SK-N-SH (cell line): ENCODE results near the gene PLCB1. TPM values are rescaled to one million over a fixed set of nuclear protein-coding genes. Genes with fewer than 3 reads are reported as not detected.

Experiments
- CTCF ChIA-PET: fragments of 300-600, 350-600 bp; formaldehyde crosslinking; extraction: SDS; loops from one replicate; lab custom pipeline; 2021; lab: Yijun Ruan, JAX
- POLR2A ChIA-PET: fragments of 350-600 bp; sonication (Branson Sonifier 250); formaldehyde crosslinking; extraction: SDS; loops from one replicate; lab custom pipeline; 2020; ENCODE audit warnings: antibody characterized with exemption, inconsistent platforms; lab: Yijun Ruan, JAX
- DNase-seq: peaks from one replicate; pipeline ENCODE4 v3.0.0; 2012
- H2AFZ ChIP-seq: fragments of 200-600 bp; sonication (generic); 2 replicates; pipeline ENCODE4 v1.8.1; 2016; ENCODE audit warnings: antibody characterized with exemption, mild to moderate bottlenecking, low read depth
- H3F3A ChIP-seq: fragments of 200-600 bp; sonication (generic); replicated peaks from 2 replicates; pipeline ENCODE3; 2016; ENCODE audit warnings: antibody characterized with exemption, mild to moderate bottlenecking; ENCODE audit not compliant: insufficient read depth
- H3K27ac ChIP-seq, 2 experiments: fragments of 200-500 bp in 1 of 2; fragments of 200-600 bp in 1 of 2; sonication (Bioruptor generic) in 1 of 2; sonication (generic), shearing (Covaris generic) in 1 of 2; 2 replicates each; pipeline versions ENCODE4 v1.5.1 to v1.6.1; 2014 to 2016; ENCODE audit warnings: low read depth in 2 of 2, inconsistent platforms in 1 of 2, low read length in 1 of 2, mild to moderate bottlenecking in 1 of 2, mixed read lengths in 1 of 2
- H3K27me3 ChIP-seq: fragments of 200-600 bp; sonication (generic), shearing (Covaris generic); 2 replicates; pipeline ENCODE4 v1.6.1; 2016; ENCODE audit warnings: mixed run types; ENCODE audit not compliant: insufficient read depth
- H3K36me3 ChIP-seq, 2 experiments: fragments of 200-500 bp in 1 of 2; fragments of 200-600 bp in 1 of 2; sonication (Bioruptor generic) in 1 of 2; sonication (generic) in 1 of 2; replicated peaks in 1 of 2; 2 replicates each; pipeline versions ENCODE3 to v1.5.1; 2014 to 2016; ENCODE audit warnings: low read length in 1 of 2, mild to moderate bottlenecking in 1 of 2; ENCODE audit not compliant: insufficient read depth in 2 of 2, control insufficient read depth in 1 of 2
- H3K4me1 ChIP-seq, 2 experiments: fragments of 200-500 bp in 1 of 2; fragments of 200-600 bp in 1 of 2; sonication (Bioruptor generic) in 1 of 2; sonication (generic), shearing (Covaris generic) in 1 of 2; 2 replicates each; pipeline versions ENCODE4 v1.5.1 to v1.6.1; 2014 to 2016; ENCODE audit warnings: low read depth in 1 of 2, low read length in 1 of 2, mixed run types in 1 of 2; ENCODE audit not compliant: insufficient read depth in 2 of 2, control insufficient read depth in 1 of 2
- H3K4me2 ChIP-seq: fragments of 200-600 bp; sonication (generic), shearing (Covaris generic); 2 replicates; pipeline ENCODE4 v1.6.1; 2017; ENCODE audit warnings: mixed run types
- H3K4me3 ChIP-seq, 2 experiments: fragments of 200-500 bp in 1 of 2; fragments of 200-600 bp in 1 of 2; sonication (Bioruptor generic) in 1 of 2; sonication (generic), shearing (Covaris generic) in 1 of 2; 2 replicates each; pipeline versions ENCODE4 v1.5.1 to v1.8.1; 2014 to 2016; ENCODE audit warnings: low read depth in 2 of 2, inconsistent platforms in 1 of 2, low read length in 1 of 2, mild to moderate bottlenecking in 1 of 2, mixed read lengths in 1 of 2, moderate library complexity in 1 of 2
- H3K79me2 ChIP-seq: fragments of 200-600 bp; sonication (generic); 2 replicates; pipeline ENCODE4 v1.8.1; 2017; ENCODE audit warnings: mild to moderate bottlenecking; ENCODE audit not compliant: insufficient read depth
- H3K9ac ChIP-seq: fragments of 200-600 bp; sonication (generic); 2 replicates; pipeline ENCODE4 v1.6.1; 2017; ENCODE audit warnings: mixed run types
- H3K9me2 ChIP-seq: fragments of 200-600 bp; sonication (generic); 2 replicates; pipeline ENCODE4 v1.6.1; 2017; ENCODE audit warnings: mixed run types
- H3K9me3 ChIP-seq: fragments of 200-600 bp; sonication (generic); 2 replicates; pipeline ENCODE4 v1.6.1; 2017; ENCODE audit warnings: mixed run types, mild to moderate bottlenecking, moderate library complexity
- H4K20me1 ChIP-seq: fragments of 200-600 bp; sonication (generic); 2 replicates; pipeline ENCODE4 v1.6.1; 2017; ENCODE audit warnings: mild to moderate bottlenecking, mixed run types; ENCODE audit not compliant: insufficient read depth
- CTCF ChIP-seq: fragments of 200-600 bp; sonication (generic); IDR thresholded peaks from 2 replicates; pipeline ENCODE4 v1.6.1; 2017; ENCODE audit warnings: antibody characterized with exemption, mild to moderate bottlenecking, moderate library complexity
- EZH2phosphoT487 ChIP-seq: fragments of 200-600 bp; sonication (generic); IDR thresholded peaks from 2 replicates; pipeline ENCODE4 v1.6.1; 2017; ENCODE audit warnings: low read depth, mixed run types, mild to moderate bottlenecking, antibody characterized with exemption, moderate library complexity, borderline replicate concordance
- FOSL2 ChIP-seq: IDR thresholded peaks from 2 replicates; pipeline ENCODE4 v1.4.0; 2012; ENCODE audit warnings: low read depth, mild to moderate bottlenecking, moderate library complexity, borderline replicate concordance
- FOXJ3 ChIP-seq: sonication (generic); formaldehyde crosslinking; IDR thresholded peaks from 2 replicates; pipeline ENCODE4 v1.5.1; 2020; ENCODE audit warnings: mild to moderate bottlenecking, missing genetic modification reagents
- GABPA ChIP-seq: IDR thresholded peaks from 2 replicates; pipeline ENCODE4 v1.4.0; 2012; ENCODE audit warnings: low read depth, mild to moderate bottlenecking
- IRF3 ChIP-seq: fragments of 150-350 bp; IDR thresholded peaks from 2 replicates; pipeline ENCODE4 v1.6.1; 2016; ENCODE audit warnings: mild to moderate bottlenecking, low read depth, low read length
- MEF2A ChIP-seq: IDR thresholded peaks from 2 replicates; pipeline ENCODE4 v1.4.0; 2012; ENCODE audit warnings: low read depth, borderline replicate concordance
- MXI1 ChIP-seq: IDR thresholded peaks from 2 replicates; pipeline ENCODE4 v1.6.1; 2012; ENCODE audit warnings: mild to moderate bottlenecking, low read depth, low read length, improper control_type of control experiment
- POLR2AphosphoS5 ChIP-seq: IDR thresholded peaks from 2 replicates; pipeline ENCODE4 v1.6.1; 2012; ENCODE audit warnings: low read depth, low read length
- RCOR1 ChIP-seq: fragments of 150-350 bp; IDR thresholded peaks from 2 replicates; pipeline ENCODE4 v1.6.1; 2017; ENCODE audit warnings: antibody characterized with exemption, low read length
- RXRA ChIP-seq: IDR thresholded peaks from 2 replicates; pipeline ENCODE4 v1.4.0; 2012; ENCODE audit warnings: low read depth, mild to moderate bottlenecking, borderline replicate concordance
- SMC3 ChIP-seq: IDR thresholded peaks from 2 replicates; pipeline ENCODE4 v1.6.1; 2012; ENCODE audit warnings: low read depth, low read length, improper control_type of control experiment
- TCF12 ChIP-seq: IDR thresholded peaks from 2 replicates; pipeline ENCODE4 v1.4.0; 2012
- TEAD4 ChIP-seq: IDR thresholded peaks from 2 replicates; pipeline ENCODE4 v1.4.0; 2012; ENCODE audit warnings: mild to moderate bottlenecking, borderline replicate concordance; ENCODE audit not compliant: insufficient read depth
- USF2 ChIP-seq: fragments of 150-350 bp; IDR thresholded peaks from 2 replicates; pipeline ENCODE4 v1.6.1; 2017; ENCODE audit warnings: antibody characterized with exemption, low read length, low read depth, borderline replicate concordance
- YY1 ChIP-seq: IDR thresholded peaks from 2 replicates; pipeline ENCODE4 v1.4.0; 2012; ENCODE audit warnings: low read depth, mild to moderate bottlenecking
- WGBS: methylation state at CpG from one replicate; pipeline ENCODE4 v1.1.6; 2017; ENCODE audit warnings: low lambda C conversion rate; 5-methylcytosine and 5-hydroxymethylcytosine counted together
- polyA plus RNA-seq, 3 experiments: library from polyadenylated mRNA; depleted of rRNA; stranded (reverse); fragments of >200 nt; gene quantifications; 2 replicates each; pipeline ENCODE4 v1.2.3, GENCODE V29; 2012
- TF ChIP-seq, protein P1 (sequence below): IDR thresholded peaks from 2 replicates; pipeline ENCODE4; 2012
- TF ChIP-seq, protein P2 (sequence below): IDR thresholded peaks from 2 replicates; pipeline ENCODE4 v1.4.0; 2012; ENCODE audit warnings: low read depth, borderline replicate concordance

Gene PLCB1
- polyA plus RNA-seq, 1 of the 3 experiments (the other 2 are of a cell fraction) = 10.5 TPM

- no peaks in the 10 kb centered on the region for H3K36me3 ChIP-seq
- H3F3A ChIP-seq = no peaks in the 10 kb centered on the region
- H3K9me3 ChIP-seq = no peaks in the 10 kb centered on the region
- H3K27me3 ChIP-seq = no peaks in the 10 kb centered on the region
- no peaks in the 10 kb centered on the region for H4K20me1 ChIP-seq
- H3K4me1 ChIP-seq = no peaks in the 10 kb centered on the region
- TF ChIP-seq IRF3 = no peak
- TF ChIP-seq GABPA = no peak
- no peak for TF ChIP-seq TEAD4
- no peak for TF ChIP-seq SMC3
- TF ChIP-seq CTCF = no peak
- TF ChIP-seq FOSL2 = no peak
- no peak for TF ChIP-seq FOXJ3 (CRISPR knock-in tag)
- no peak for TF ChIP-seq RCOR1
- TF ChIP-seq POLR2AphosphoS5 = no peak
- TF ChIP-seq YY1 = no peak
- H3K27ac ChIP-seq = no peak overlapping the region
- DNase-seq = no peak
- whole genome bisulfite sequencing = 79% methylated on average over 3 of the region's 3 CpGs
- no peak overlapping the region for H3K4me3 ChIP-seq
- ChIA-PET POLR2A (no interaction called here), CTCF (interaction anchor here (0.6 to 1.4 kb wide), 3 partner anchors 9 to 78 kb away, joined by 3 to 5 read pairs (median 3); no protein-coding TSS in a partner anchor)
- no peak overlapping the region for H3K9ac ChIP-seq
- no peak overlapping the region for H3K4me2 ChIP-seq
- H3K9me2 ChIP-seq = no peaks in the 10 kb centered on the region
- 0 out of 2 replicates have a peak, but pooled peaks cover 2% of the 10 kb centered on the region for H3K79me2 ChIP-seq
- H2AFZ ChIP-seq = no peak overlapping the region
Measured at GRCh38 chr20:8339349-8339748, 207.3 kb downstream of the PLCB1 start.

GRCh38 chr20:8342391-8342790, 210.3 kb downstream of the PLCB1 start:
- Histone ChIP-seq H3K9me2 (no peaks in the 10 kb centered on the region), H3K36me3 (no peaks in the 10 kb centered on the region), H3K4me3 (no peak overlapping the region), H3K9ac (no peak overlapping the region), H3K4me1 (peaks cover 0 to 10% of the 10 kb centered on the region in 2 experiments; a peak in 2 of 4 replicates), H3K27ac (no peak overlapping the region), H3K4me2 (no peak overlapping the region), H3F3A (no peaks in the 10 kb centered on the region), H3K79me2 (peaks cover 4% of the 10 kb centered on the region; the same call in 1 of the 2 replicates), H3K9me3 (no peaks in the 10 kb centered on the region), H2AFZ (no peak overlapping the region), H4K20me1 (no peaks in the 10 kb centered on the region), H3K27me3 (no peaks in the 10 kb centered on the region)
- CTCF ChIA-PET = no interaction called here
- WGBS = 92% methylated on average over 3 of the region's 3 CpGs
- DNase-seq = no peak
- POLR2A ChIA-PET = no interaction called here
- TF ChIP-seq, protein P1, sequence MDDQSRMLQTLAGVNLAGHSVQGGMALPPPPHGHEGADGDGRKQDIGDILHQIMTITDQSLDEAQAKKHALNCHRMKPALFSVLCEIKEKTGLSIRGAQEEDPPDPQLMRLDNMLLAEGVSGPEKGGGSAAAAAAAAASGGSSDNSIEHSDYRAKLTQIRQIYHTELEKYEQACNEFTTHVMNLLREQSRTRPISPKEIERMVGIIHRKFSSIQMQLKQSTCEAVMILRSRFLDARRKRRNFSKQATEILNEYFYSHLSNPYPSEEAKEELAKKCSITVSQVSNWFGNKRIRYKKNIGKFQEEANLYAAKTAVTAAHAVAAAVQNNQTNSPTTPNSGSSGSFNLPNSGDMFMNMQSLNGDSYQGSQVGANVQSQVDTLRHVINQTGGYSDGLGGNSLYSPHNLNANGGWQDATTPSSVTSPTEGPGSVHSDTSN = no peak
- TF ChIP-seq YY1 = no peak
- no peak for TF ChIP-seq TEAD4
- no peak for TF ChIP-seq TCF12
- TF ChIP-seq POLR2AphosphoS5 = no peak
- TF ChIP-seq RXRA = no peak
- TF ChIP-seq CTCF = no peak
- TF ChIP-seq USF2 = no peak
- TF ChIP-seq EZH2phosphoT487 = no peak
- TF ChIP-seq GABPA = no peak
- no peak for TF ChIP-seq MXI1
- TF ChIP-seq, protein P2, sequence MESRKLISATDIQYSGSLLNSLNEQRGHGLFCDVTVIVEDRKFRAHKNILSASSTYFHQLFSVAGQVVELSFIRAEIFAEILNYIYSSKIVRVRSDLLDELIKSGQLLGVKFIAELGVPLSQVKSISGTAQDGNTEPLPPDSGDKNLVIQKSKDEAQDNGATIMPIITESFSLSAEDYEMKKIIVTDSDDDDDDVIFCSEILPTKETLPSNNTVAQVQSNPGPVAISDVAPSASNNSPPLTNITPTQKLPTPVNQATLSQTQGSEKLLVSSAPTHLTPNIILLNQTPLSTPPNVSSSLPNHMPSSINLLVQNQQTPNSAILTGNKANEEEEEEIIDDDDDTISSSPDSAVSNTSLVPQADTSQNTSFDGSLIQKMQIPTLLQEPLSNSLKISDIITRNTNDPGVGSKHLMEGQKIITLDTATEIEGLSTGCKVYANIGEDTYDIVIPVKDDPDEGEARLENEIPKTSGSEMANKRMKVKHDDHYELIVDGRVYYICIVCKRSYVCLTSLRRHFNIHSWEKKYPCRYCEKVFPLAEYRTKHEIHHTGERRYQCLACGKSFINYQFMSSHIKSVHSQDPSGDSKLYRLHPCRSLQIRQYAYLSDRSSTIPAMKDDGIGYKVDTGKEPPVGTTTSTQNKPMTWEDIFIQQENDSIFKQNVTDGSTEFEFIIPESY = no peak
- TF ChIP-seq MEF2A = no peak
